CD14-positive monocyte (primary cell): ENCODE measurements around the gene FAM89A. TPM values are rescaled to one million over a fixed set of nuclear protein-coding genes. Genes with fewer than 3 reads are reported as not detected.

Source experiments
- DNase-seq, 3 donors: peaks; one replicate each; pipeline ENCODE4 v3.0.0-alpha.2; 2011 to 2022
- H2AFZ ChIP-seq: 2 replicates; pipeline ENCODE4 v1.6.0; 2012; ENCODE audit warnings: mild to moderate bottlenecking, low read depth, low read length, inconsistent platforms; ENCODE audit not compliant: insufficient read depth, poor library complexity, severe bottlenecking
- H3K27ac ChIP-seq, 2 donors: 1 replicate in 1 of 2; 2 replicates in 1 of 2; pipeline ENCODE4 v1.5.1; 2012 to 2013; ENCODE audit warnings: low read length in 2 of 2, control low read depth in 1 of 2, inconsistent platforms in 1 of 2, low read depth in 1 of 2, mild to moderate bottlenecking in 1 of 2
- H3K27me3 ChIP-seq, 2 donors: one replicate each; pipeline versions ENCODE4 v1.6.0 to v1.6.1; 2011 to 2013; ENCODE audit warnings: low read length in 2 of 2; ENCODE audit not compliant: control insufficient read depth in 2 of 2, insufficient read depth in 2 of 2
- H3K36me3 ChIP-seq, 2 donors: replicated peaks in 1 of 2; 1 replicate in 1 of 2; 2 replicates in 1 of 2; pipeline versions ENCODE4 v1.5.1 to v1.6.1; 2012 to 2013; ENCODE audit warnings: low read length in 2 of 2, control low read depth in 1 of 2, inconsistent platforms in 1 of 2, mild to moderate bottlenecking in 1 of 2; ENCODE audit not compliant: insufficient read depth in 2 of 2, control insufficient read depth in 1 of 2
- H3K4me1 ChIP-seq, 2 donors: 1 replicate in 1 of 2; 2 replicates in 1 of 2; pipeline versions ENCODE4 v1.5.1 to v1.6.1; 2012 to 2013; ENCODE audit warnings: low read length in 2 of 2, control low read depth in 1 of 2, inconsistent platforms in 1 of 2, mild to moderate bottlenecking in 1 of 2, moderate library complexity in 1 of 2; ENCODE audit not compliant: insufficient read depth in 2 of 2, control insufficient read depth in 1 of 2
- H3K4me2 ChIP-seq: replicated peaks from 2 replicates; pipeline ENCODE3; 2012; ENCODE audit warnings: low read length, moderate library complexity, mild to moderate bottlenecking; ENCODE audit not compliant: poor library complexity, severe bottlenecking; ENCODE audit errors: extremely low read depth
- H3K4me3 ChIP-seq, 3 experiments: fragments of 200-600 bp in 1 of 3; sonication (generic) in 1 of 3; replicated peaks in 1 of 3; 1 replicate in 2 of 3; 2 replicates in 1 of 3; pipeline ENCODE4 v1.5.1; 2011 to 2013; ENCODE audit warnings: low read length in 3 of 3, mild to moderate bottlenecking in 3 of 3, control low read depth in 2 of 3, low read depth in 2 of 3, inconsistent platforms in 1 of 3, moderate library complexity in 1 of 3
- H3K79me2 ChIP-seq: 2 replicates; pipeline ENCODE4 v1.6.0; 2012; ENCODE audit warnings: mild to moderate bottlenecking, control low read depth, inconsistent platforms, low read length, moderate library complexity; ENCODE audit not compliant: insufficient read depth
- H3K9ac ChIP-seq: 2 replicates; pipeline ENCODE4 v1.6.0; 2017; ENCODE audit warnings: low read length, mild to moderate bottlenecking; ENCODE audit not compliant: insufficient read depth, poor library complexity, severe bottlenecking
- H3K9me3 ChIP-seq, 2 donors: replicated peaks in 1 of 2; 1 replicate in 1 of 2; 2 replicates in 1 of 2; pipeline versions ENCODE4 v1.5.1 to v1.6.1; 2012 to 2013; ENCODE audit warnings: low read length in 2 of 2, control low read depth in 1 of 2; ENCODE audit not compliant: control insufficient read depth in 1 of 2, insufficient read depth in 1 of 2
- H4K20me1 ChIP-seq: 2 replicates; pipeline ENCODE4 v1.6.0; 2012; ENCODE audit warnings: mild to moderate bottlenecking, low read length, control low read depth, moderate library complexity; ENCODE audit not compliant: insufficient read depth
- H3K27ac Mint-ChIP-seq, 7 donors: one replicate each; pipeline ENCODE4 v1.8.0; 2020; ENCODE audit warnings: mild to moderate bottlenecking in 7 of 7, mixed read lengths in 7 of 7, moderate library complexity in 6 of 7, inconsistent platforms in 2 of 7
- H3K27me3 Mint-ChIP-seq, 3 donors: one replicate each; pipeline ENCODE4 v1.8.0; 2021 to 2022; ENCODE audit warnings: low read depth in 3 of 3, mild to moderate bottlenecking in 3 of 3, mixed read lengths in 3 of 3, moderate library complexity in 3 of 3, inconsistent platforms in 1 of 3
- H3K36me3 Mint-ChIP-seq, 2 donors: one replicate each; pipeline ENCODE4 v1.8.0; 2020; ENCODE audit warnings: mixed read lengths in 2 of 2, inconsistent platforms in 1 of 2, mild to moderate bottlenecking in 1 of 2
- H3K4me1 Mint-ChIP-seq: one replicate; pipeline ENCODE4 v1.8.0; 2020; ENCODE audit warnings: mild to moderate bottlenecking, mixed read lengths
- H3K4me3 Mint-ChIP-seq, 2 donors: one replicate each; pipeline ENCODE4 v1.8.0; 2020; ENCODE audit warnings: mild to moderate bottlenecking in 2 of 2, mixed read lengths in 2 of 2, moderate library complexity in 1 of 2
- H3K9me3 Mint-ChIP-seq, 7 donors: one replicate each; pipeline ENCODE4 v1.8.0; 2020 to 2022; ENCODE audit warnings: mixed read lengths in 7 of 7, mild to moderate bottlenecking in 6 of 7, moderate library complexity in 6 of 7, inconsistent platforms in 2 of 7
- WGBS: methylation state at CpG from one replicate; pipeline ENCODE4 v1.1.5; 2013; ENCODE audit warnings: missing lambda C conversion rate; ENCODE audit not compliant: insufficient coverage; 5-methylcytosine and 5-hydroxymethylcytosine counted together
- intact Hi-C, 2 donors: fragments of 100-400 bp; cut with micrococcal nuclease; formaldehyde crosslinking; loops; one replicate each; pipeline versions ENCODE4 v1.15.0 to v1.15.1; 2023
- polyA plus RNA-seq, 3 donors: library from polyadenylated mRNA; depleted of rRNA in 1 of 3; unstranded in 2 of 3; stranded (reverse) in 1 of 3; fragments of 300-500 nt in 2 of 3; fragments of >200 nt in 1 of 3; fragmentation: Illumina TruSeq in 2 of 3; gene quantifications; 1 replicate in 2 of 3; 2 replicates in 1 of 3; pipeline ENCODE4 v1.2.3, GENCODE V29; 2012 to 2021
- TF ChIP-seq, protein P1 (sequence below): fragments of 200-600 bp; IDR thresholded peaks from one replicate; pipeline ENCODE4 v1.8.0; 2022; ENCODE audit warnings: antibody characterized with exemption, mild to moderate bottlenecking

FAM89A gene
- polyA plus RNA-seq, 3 donors: 2.0 to 11.7 (median 4.4) TPM

DNA sequence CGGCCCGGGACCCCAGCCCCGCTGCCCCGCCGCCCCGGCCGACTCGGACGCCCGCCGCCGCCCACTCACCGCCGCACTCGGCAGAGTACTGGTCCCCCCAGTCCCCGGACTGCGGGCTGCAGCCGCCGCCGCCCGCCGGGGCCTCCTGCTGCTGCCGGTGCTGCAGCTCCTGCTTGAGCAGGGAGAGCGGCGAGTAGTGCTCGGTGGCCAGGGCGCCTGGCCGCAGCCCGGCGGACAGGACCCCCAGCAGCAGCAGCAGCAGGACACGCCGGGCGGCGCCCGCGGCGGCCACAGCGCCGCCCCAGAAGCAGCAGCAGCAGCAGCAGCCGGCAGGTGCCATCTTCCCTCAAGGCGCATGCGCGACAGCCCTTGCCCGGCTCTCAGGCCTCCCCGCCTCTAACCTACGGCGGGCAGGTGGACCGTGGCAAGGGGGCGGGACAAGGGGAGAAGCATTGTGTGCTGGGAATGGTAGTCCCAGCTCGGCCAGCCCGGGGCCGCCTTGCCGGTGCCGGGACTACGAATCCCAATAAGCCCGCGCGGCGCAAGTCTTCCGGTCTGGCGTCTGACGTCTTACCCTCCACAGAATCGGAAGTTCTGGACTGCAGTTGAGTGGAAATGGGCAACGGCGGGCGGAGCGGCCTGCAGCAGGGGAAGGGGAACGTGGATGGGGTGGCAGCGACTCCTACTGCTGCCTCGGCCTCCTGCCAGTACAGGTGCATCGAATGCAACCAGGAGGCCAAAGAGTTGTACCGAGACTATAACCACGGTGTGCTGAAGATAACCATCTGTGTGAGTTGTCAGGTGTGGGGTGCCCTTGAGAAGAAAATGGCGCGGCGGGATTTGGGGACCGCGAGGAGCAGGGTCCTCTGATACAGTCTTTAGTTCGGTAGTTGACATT, 61.3 kb downstream of the FAM89A start, which contains the start of the genes ARV1 and TTC13:
TSS of gene ARV1 (plus strand) at position 604 of the 898 bp plus-strand sequence. CDS start at position 616, 12 bp downstream.
TSS of gene TTC13 (minus strand) at position 371 of the 898 bp plus-strand sequence. CDS start at position 340, 31 bp downstream.
- H3K27me3 ChIP-seq: no peaks in the 10 kb centered on the region
- intact Hi-C loops: loop anchor here (5.0 to 10.0 kb wide), 4 partner anchors 61 to 359 kb away; partner anchors contain the start of genes C1orf198 (in 1 of the 2), EXOC8 (in 1 of the 2), FAM89A (in 1 of the 2) and SPRTN (in 1 of the 2)
- peaks cover 0 to 25% of the 10 kb centered on the region in 2 donors for H3K36me3 ChIP-seq
- Mint-ChIP-seq H3K4me1 (peaks cover 22% of the 10 kb centered on the region), H3K27me3 (peaks cover 0 to 2% (median 0%) of the 10 kb centered on the region in 3 donors), H3K27ac (peak within 1 kb of the TSS; percentile 89 to 96 (median 95)), H3K9me3 (no peaks in the 10 kb centered on the region), H3K36me3 (peaks cover 18 to 19% of the 10 kb centered on the region in 2 donors), H3K4me3 (peak within 1 kb of the TSS; percentile 90 to 98)
- H2AFZ ChIP-seq: peak within 1 kb of the TSS; percentile 87
- peak; percentile 96 to 99 (median 99) for DNase-seq
- H3K4me3 ChIP-seq: peak within 1 kb of the TSS; percentile 60 to 81 (median 66)
- peak within 1 kb of the TSS; percentile 70 for H3K9ac ChIP-seq
- peak within 1 kb of the TSS; percentile 41 to 80 for H3K27ac ChIP-seq
- H3K4me1 ChIP-seq: peaks cover 31 to 36% of the 10 kb centered on the region in 2 donors
- peak within 1 kb of the TSS; percentile 92 for H3K4me2 ChIP-seq
- under 1% methylated on average over 76 of the region's 79 CpGs for WGBS
- H3K9me3 ChIP-seq: no peaks in the 10 kb centered on the region
- H3K79me2 ChIP-seq: peaks cover 56% of the 10 kb centered on the region
- peaks cover 12% of the 10 kb centered on the region for H4K20me1 ChIP-seq
- TF ChIP-seq, protein P1, sequence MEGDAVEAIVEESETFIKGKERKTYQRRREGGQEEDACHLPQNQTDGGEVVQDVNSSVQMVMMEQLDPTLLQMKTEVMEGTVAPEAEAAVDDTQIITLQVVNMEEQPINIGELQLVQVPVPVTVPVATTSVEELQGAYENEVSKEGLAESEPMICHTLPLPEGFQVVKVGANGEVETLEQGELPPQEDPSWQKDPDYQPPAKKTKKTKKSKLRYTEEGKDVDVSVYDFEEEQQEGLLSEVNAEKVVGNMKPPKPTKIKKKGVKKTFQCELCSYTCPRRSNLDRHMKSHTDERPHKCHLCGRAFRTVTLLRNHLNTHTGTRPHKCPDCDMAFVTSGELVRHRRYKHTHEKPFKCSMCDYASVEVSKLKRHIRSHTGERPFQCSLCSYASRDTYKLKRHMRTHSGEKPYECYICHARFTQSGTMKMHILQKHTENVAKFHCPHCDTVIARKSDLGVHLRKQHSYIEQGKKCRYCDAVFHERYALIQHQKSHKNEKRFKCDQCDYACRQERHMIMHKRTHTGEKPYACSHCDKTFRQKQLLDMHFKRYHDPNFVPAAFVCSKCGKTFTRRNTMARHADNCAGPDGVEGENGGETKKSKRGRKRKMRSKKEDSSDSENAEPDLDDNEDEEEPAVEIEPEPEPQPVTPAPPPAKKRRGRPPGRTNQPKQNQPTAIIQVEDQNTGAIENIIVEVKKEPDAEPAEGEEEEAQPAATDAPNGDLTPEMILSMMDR: peak; percentile 60
